SKM-1 treated with dmso at 0.1 percent for 144 hours (cell line): ENCODE results near the gene SNAPC5.
A peak's percentile ranks its signal among the peaks of the same experiment; 100 is the strongest.
"Not testable (repeated sequence)": the region's sequence is repeated elsewhere in the genome, so short reads cannot be mapped to it uniquely, and the experiment has no call there.

Experiments used
- DNase-seq: peaks from one replicate; lab custom pipeline; 2025; ENCODE audit not compliant: unreplicated experiment; lab: John Stamatoyannopoulos, UW

The SNAPC5 gene

GRCh38 chr15:66491846-66492245 lies 5.7 kb downstream of the SNAPC5 start:
- DNase-seq, result no peak

- no peak for DNase-seq
Observed at GRCh38 chr15:66489179-66489791, 8.3 kb downstream of the SNAPC5 start.

- DNase-seq, result no peak
Observed at GRCh38 chr15:66488525-66488924, 9.0 kb downstream of the SNAPC5 start.

GRCh38 chr15:66486887-66487286 lies 10.7 kb downstream of the SNAPC5 start:
- no peak for DNase-seq

GRCh38 chr15:66484539-66485112 lies 12.9 kb downstream of the SNAPC5 start:
- DNase-seq, result no peak

- DNase-seq, result peak; percentile 29
Observed at GRCh38 chr15:66483131-66483566, 14.4 kb downstream of the SNAPC5 start.

GRCh38 chr15:66482539-66482938 lies 15.0 kb downstream of the SNAPC5 start:
- no peak for DNase-seq

- DNase-seq, result no peak
Observed at GRCh38 chr15:66481107-66481856, 16.3 kb downstream of the SNAPC5 start.

GRCh38 chr15:66480267-66480666 lies 17.3 kb downstream of the SNAPC5 start:
- no peak for DNase-seq

- no peak for DNase-seq
Observed at GRCh38 chr15:66477011-66477410, 20.6 kb downstream of the SNAPC5 start.

- no peak for DNase-seq
Observed at GRCh38 chr15:66476535-66476934, 21.0 kb downstream of the SNAPC5 start.

GRCh38 chr15:66474963-66475362 lies 22.6 kb downstream of the SNAPC5 start:
- no peak for DNase-seq

GRCh38 chr15:66474135-66474534 lies 23.4 kb downstream of the SNAPC5 start:
- DNase-seq, result no peak

GRCh38 chr15:66472176-66472999 lies 25.2 kb downstream of the SNAPC5 start:
- DNase-seq, result no peak

- DNase-seq, result not testable (repeated sequence)
Observed at GRCh38 chr15:66470825-66471224, 26.7 kb downstream of the SNAPC5 start.

- DNase-seq, result not testable (repeated sequence)
Observed at GRCh38 chr15:66467162-66468040, 30.2 kb downstream of the SNAPC5 start.

GRCh38 chr15:66465294-66465693 lies 32.3 kb downstream of the SNAPC5 start:
- DNase-seq, result not testable (repeated sequence)

GRCh38 chr15:66462627-66463026 lies 34.9 kb downstream of the SNAPC5 start:
- no peak for DNase-seq

GRCh38 chr15:66461917-66462316 lies 35.6 kb downstream of the SNAPC5 start:
- DNase-seq, result no peak

GRCh38 chr15:66461294-66461693 lies 36.3 kb downstream of the SNAPC5 start:
- DNase-seq, result not testable (repeated sequence)
